Activated CD4-positive, alpha-beta T cell treated with anti-CD3 and anti-CD28 coated beads, Interleukin-2, amount 10 ng/mL, durations not matched to agents 24 days and 14 days (primary cell): ENCODE measurements around the gene TNFRSF4. TPM values are rescaled to one million over a fixed set of nuclear protein-coding genes. Genes with fewer than 3 reads are reported as not detected.

Experiments
- DNase-seq: peaks from one replicate; pipeline ENCODE4 v3.0.0; 2022
- H3K27ac Mint-ChIP-seq: one replicate; pipeline ENCODE4 v1.8.0; 2022; ENCODE audit warnings: mild to moderate bottlenecking, mixed read lengths
- H3K27me3 Mint-ChIP-seq: one replicate; pipeline ENCODE4 v1.8.0; 2022; ENCODE audit warnings: mixed read lengths
- H3K36me3 Mint-ChIP-seq: one replicate; pipeline ENCODE4 v1.8.0; 2022; ENCODE audit warnings: low read depth, mild to moderate bottlenecking, mixed read lengths
- H3K4me1 Mint-ChIP-seq: one replicate; pipeline ENCODE4 v1.8.0; 2021; ENCODE audit warnings: mixed read lengths
- H3K4me3 Mint-ChIP-seq: one replicate; pipeline ENCODE4 v1.8.0; 2022; ENCODE audit warnings: mild to moderate bottlenecking, moderate library complexity, mixed read lengths
- H3K9me3 Mint-ChIP-seq: one replicate; pipeline ENCODE4 v1.8.0; 2021; ENCODE audit warnings: mixed read lengths
- intact Hi-C: fragments of 100-400 bp; cut with micrococcal nuclease; formaldehyde crosslinking; loops from one replicate; pipeline ENCODE4 v1.15.1; 2023
- total RNA-seq: library from RNA; stranded (reverse); gene quantifications from 2 replicates; pipeline ENCODE4 v1.2.3, GENCODE V29; 2022

The TNFRSF4 gene
- total RNA-seq, 1 donor from 2014 or later: 702 TPM

DNA sequence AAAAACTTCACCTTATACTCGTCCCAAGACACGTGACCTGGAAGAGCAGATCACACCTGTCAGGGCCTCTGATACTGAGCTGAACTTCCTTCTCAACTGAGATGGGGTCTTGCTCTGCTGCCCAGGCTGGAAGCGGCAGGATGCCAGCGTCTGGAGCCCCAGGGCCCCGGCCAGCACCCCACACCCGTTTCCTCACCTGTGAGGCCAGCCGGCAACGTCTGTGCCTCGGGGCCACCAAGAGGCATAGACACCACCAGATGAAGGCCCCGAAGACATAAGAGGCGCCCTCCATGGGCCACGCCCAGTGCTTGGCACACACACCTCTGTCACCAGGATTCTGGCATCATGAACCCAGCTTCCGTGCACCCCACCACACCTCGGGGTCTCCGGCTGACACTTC, 9.4 kb upstream of the TNFRSF4 start:
- Mint-ChIP-seq H3K36me3 (peaks cover 60% of the 10 kb centered on the region), H3K9me3 (no peaks in the 10 kb centered on the region), H3K4me1 (peaks cover 13% of the 10 kb centered on the region), H3K27me3 (no peaks in the 10 kb centered on the region), H3K27ac (no peak overlapping the region), H3K4me3 (no peak overlapping the region)
- DNase-seq: no peak
- intact Hi-C loops: no loop called here

DNA sequence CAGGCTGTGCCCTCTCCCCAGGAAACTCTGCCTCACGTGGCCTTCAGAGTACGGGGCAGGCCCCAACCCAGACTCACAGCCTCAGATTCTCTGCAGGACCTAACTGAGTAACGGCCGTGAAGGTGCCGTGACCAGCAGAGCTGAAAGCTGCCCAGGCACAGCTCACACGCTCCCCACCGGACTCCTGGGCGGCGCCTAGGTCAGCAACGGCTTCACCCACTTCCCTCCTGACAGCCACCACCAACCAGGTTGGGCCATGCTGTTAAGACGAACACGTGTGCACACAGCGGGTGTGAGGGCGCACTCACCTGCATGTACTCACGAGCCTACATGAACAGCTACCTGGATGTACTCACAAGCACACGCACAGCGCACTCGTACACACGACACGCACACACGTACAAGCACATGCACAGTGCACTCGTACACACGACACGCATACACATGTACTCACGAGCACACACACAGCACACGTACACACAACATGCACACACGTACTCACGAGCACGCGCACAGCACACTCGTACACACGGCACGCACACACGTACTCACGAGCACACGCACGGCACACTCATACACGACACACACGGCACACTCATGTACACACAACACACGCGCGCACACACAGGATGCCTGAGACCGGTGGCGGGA, 8.7 kb upstream of the TNFRSF4 start:
- Mint-ChIP-seq H3K4me1 (peaks cover 18% of the 10 kb centered on the region), H3K9me3 (no peaks in the 10 kb centered on the region), H3K27me3 (no peaks in the 10 kb centered on the region), H3K27ac (peak overlapping the region; percentile 65), H3K36me3 (peaks cover 65% of the 10 kb centered on the region), H3K4me3 (no peak overlapping the region)
- intact Hi-C loops: no loop called here
- DNase-seq: no peak

DNA sequence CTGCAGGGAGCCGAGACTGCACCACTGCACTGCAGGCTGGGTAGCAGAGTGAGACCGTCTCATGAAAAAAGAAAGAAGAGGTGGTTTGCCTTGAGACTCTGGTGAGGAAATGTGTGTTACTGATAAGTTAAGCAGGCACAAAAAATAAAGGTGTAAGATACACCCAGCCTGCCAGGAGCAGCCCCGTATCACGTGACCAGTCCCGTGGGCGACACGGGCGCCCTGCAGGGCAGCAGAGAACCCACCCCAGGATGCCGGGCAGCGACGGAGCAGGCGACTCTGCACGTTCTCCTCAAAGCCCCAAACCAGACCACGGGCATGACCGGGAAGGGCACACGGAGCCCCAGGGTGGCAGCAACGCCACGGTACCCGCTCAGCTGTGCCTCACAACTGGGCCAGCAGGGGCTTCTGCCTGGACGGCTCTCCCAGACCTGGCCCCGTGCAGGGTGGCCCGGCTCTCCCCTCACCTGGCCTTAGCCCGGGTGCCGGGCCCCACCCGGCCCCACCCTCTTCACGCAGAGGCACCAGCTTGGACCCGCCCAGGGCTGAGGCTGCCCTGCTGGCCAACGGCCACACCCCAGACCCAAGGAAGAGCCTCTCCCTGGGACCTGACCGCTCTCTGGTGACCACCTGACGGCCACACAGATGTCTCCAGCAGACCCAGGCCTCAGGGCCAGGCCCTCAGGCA, 8.1 kb upstream of the TNFRSF4 start:
- no peak overlapping the region for H3K4me3 Mint-ChIP-seq
- no peak for DNase-seq
- intact Hi-C loops: no loop called here
- H3K9me3 Mint-ChIP-seq: no peaks in the 10 kb centered on the region
- no peak overlapping the region for H3K27ac Mint-ChIP-seq
- no peaks in the 10 kb centered on the region for H3K27me3 Mint-ChIP-seq
- peaks cover 67% of the 10 kb centered on the region for H3K36me3 Mint-ChIP-seq
- peaks cover 21% of the 10 kb centered on the region for H3K4me1 Mint-ChIP-seq

DNA sequence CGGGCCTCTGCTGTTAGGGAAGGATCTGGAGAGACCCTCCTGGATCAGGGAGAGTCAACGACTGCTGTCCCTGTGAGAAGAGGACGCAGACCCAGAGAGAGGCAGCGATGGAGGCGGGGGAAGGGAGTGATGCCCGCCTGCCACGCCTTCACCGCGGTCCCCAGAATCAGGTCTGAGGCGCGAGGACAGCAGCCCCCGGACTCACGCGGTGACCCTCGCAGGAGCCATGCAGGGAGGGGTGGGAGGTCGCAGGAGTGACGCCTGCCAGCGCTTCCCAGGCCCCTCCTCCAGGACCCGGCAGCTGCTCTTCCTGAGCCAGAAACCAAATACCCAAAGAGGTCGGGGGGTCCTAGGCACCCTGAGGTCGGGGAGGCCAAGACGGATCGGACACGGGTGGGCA, 6.2 kb upstream of the TNFRSF4 start:
- H3K9me3 Mint-ChIP-seq: no peaks in the 10 kb centered on the region
- H3K36me3 Mint-ChIP-seq: peaks cover 63% of the 10 kb centered on the region
- H3K27me3 Mint-ChIP-seq: no peaks in the 10 kb centered on the region
- no peak overlapping the region for H3K4me3 Mint-ChIP-seq
- no peak for DNase-seq
- peak overlapping the region; percentile 85 for H3K27ac Mint-ChIP-seq
- intact Hi-C loops: no loop called here
- H3K4me1 Mint-ChIP-seq: peaks cover 30% of the 10 kb centered on the region

DNA sequence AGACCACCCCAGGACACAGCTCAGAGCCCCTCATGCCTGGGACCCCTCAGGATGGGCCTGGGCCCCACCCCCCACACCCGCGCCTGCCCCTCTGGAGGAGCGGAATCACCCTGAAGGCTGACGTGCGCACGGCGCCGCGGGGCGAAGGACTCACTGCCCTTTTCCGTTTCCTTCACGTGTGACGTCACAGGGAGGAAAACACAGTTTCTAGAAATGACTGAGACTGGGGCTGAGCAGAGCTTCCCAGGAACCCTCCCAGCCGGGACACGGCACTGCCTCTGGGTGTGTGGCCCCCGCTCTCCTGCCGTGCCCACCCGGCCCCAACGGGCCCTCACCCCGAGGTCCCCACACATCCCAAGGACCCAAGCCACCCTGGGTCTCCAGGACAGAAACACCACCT, 5.4 kb upstream of the TNFRSF4 start:
- no peaks in the 10 kb centered on the region for H3K9me3 Mint-ChIP-seq
- DNase-seq: no peak
- peaks cover 65% of the 10 kb centered on the region for H3K36me3 Mint-ChIP-seq
- H3K4me3 Mint-ChIP-seq: peak overlapping the region; percentile 51
- H3K4me1 Mint-ChIP-seq: peaks cover 39% of the 10 kb centered on the region
- intact Hi-C loops: loop anchor here (10.0 kb wide), 1 partner anchor 205 kb away; the partner anchor contains the start of gene ISG15
- H3K27me3 Mint-ChIP-seq: no peaks in the 10 kb centered on the region
- H3K27ac Mint-ChIP-seq: peak overlapping the region; percentile 85

DNA sequence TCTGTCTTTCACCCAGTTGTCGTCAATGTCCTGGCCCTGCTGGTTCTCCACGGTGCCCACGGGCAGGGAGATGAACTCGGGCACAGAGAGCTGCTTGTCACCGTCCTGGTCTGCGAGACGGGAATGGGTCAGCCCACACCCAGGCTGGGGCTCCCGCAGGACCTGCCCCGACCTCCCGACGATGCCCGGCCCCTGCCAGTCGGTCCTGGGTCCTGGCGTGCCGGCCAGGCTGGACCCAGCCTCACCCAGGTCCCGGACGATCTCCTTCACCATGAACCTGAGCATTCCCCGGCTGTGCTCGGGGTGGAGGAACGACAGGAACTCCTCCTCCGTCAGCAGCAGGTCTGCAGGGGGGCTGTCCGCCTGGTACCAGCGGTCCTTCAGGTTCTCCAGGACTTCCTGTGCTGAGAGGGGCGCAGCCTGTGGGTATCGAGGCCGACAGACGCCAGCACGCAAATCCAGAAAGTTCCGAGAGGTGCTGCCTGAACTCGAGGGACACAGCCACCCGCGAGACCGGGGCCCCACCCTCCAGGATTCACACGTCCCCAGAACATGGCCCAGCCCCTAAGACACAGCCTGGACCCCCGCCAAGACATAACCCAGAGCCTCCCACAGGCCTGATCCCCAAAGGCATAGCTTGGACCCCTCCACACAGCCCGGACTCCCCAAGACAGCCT, 4.7 kb upstream of the TNFRSF4 start:
- H3K36me3 Mint-ChIP-seq: peaks cover 65% of the 10 kb centered on the region
- no peak for DNase-seq
- H3K27me3 Mint-ChIP-seq: no peaks in the 10 kb centered on the region
- intact Hi-C loops: loop anchor here (10.0 kb wide), 1 partner anchor 204 kb away; the partner anchor contains the start of gene ISG15
- H3K4me3 Mint-ChIP-seq: peak overlapping the region; percentile 47
- peak overlapping the region; percentile 88 for H3K27ac Mint-ChIP-seq
- peaks cover 41% of the 10 kb centered on the region for H3K4me1 Mint-ChIP-seq
- no peaks in the 10 kb centered on the region for H3K9me3 Mint-ChIP-seq

DNA sequence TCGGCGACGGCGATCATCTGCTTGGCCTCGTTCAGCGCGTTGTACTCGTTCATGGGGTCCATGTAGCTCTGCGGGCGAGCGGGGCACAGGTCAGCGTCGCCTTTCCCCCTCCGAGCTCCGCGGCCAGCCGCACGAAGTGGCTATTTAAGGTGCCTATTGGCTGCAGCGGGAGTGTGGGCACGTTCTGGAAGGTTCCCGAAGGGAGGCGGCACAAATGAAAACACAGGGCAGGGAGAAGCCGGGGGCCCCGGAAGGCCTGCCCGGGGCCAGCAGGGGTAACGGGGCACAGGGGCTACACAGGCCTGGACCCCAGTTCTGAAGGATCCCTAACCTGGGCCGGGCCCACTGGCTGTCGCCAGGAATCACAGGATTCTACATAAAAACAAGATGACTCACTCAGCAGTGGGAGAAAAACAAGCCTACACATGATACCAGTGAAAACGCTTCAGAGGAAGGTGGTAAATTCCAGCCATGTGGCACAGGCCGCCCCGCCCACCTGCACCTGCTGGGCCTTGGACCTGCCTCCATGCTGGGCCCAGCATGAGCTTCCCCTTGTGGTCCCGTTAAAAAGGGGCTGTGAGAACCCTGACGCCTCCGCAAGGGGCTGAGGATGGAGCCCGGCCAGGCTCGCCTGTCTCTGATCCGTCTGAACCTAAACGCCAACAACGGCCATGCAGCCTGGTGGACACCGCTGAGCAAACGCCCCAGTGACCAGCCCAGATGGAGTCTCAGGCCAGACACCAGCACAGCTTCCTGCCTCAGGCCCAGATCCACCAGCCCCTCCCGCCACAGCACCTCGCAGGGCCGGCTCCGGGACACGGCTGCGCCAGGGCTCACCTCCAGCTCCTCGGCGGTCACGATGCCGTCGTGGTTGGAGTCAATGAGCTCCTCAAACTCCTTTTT, 3.9 kb upstream of the TNFRSF4 start:
- Mint-ChIP-seq H3K27me3 (no peaks in the 10 kb centered on the region), H3K27ac (peak overlapping the region; percentile 88), H3K4me1 (peaks cover 38% of the 10 kb centered on the region), H3K36me3 (peaks cover 65% of the 10 kb centered on the region), H3K9me3 (no peaks in the 10 kb centered on the region), H3K4me3 (peak overlapping the region; percentile 47)
- no peak for DNase-seq
- intact Hi-C loops: loop anchor here (10.0 kb wide), 1 partner anchor 203 kb away; the partner anchor contains the start of gene ISG15

DNA sequence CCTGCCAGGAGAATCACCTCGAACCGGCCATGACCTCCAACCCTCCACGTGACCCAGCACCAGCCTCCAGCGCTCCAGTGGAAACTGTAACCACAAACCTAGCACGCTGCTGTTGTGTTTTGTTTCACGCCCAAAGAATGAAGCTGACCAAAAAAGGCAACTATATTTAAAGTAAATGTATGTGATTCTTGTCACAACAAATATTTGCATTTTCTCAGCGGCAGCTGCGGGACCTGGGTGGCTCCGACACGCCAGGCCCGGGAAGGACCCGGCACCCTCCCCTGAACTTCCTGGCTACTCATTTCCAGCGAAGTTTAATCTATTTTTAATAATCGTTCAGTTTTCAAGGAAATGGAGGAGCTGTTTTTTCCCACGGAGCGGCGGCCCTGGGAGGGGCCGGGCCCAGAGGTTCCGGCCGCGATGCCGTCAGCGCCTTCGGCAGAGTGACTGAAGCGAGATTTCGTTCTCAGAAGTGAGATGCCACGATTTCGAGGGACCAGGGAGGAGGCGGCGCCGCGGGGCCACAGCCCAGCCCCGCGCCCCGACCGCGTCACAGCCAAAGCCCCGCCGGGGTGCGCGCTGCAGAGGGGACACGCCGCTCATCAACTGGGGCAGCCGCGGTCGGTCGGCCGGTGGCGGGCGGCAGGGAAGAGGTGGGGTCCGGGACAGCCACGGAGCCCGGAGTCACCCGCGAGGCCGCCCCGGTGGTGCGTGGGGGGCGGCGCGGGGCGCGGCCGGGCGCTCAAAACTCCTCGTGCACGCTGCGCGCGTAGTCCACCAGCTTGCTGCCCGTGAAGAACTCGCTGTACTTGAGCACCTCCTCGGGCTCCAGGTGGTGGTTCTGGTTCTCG, 3.0 kb upstream of the TNFRSF4 start:
- no peaks in the 10 kb centered on the region for H3K9me3 Mint-ChIP-seq
- intact Hi-C loops: loop anchor here (10.0 kb wide), 1 partner anchor 202 kb away; the partner anchor contains the start of gene ISG15
- H3K4me3 Mint-ChIP-seq: peak overlapping the region; percentile 85
- peak overlapping the region; percentile 98 for H3K27ac Mint-ChIP-seq
- peaks cover 65% of the 10 kb centered on the region for H3K36me3 Mint-ChIP-seq
- no peaks in the 10 kb centered on the region for H3K27me3 Mint-ChIP-seq
- no peak for DNase-seq
- peaks cover 37% of the 10 kb centered on the region for H3K4me1 Mint-ChIP-seq

DNA sequence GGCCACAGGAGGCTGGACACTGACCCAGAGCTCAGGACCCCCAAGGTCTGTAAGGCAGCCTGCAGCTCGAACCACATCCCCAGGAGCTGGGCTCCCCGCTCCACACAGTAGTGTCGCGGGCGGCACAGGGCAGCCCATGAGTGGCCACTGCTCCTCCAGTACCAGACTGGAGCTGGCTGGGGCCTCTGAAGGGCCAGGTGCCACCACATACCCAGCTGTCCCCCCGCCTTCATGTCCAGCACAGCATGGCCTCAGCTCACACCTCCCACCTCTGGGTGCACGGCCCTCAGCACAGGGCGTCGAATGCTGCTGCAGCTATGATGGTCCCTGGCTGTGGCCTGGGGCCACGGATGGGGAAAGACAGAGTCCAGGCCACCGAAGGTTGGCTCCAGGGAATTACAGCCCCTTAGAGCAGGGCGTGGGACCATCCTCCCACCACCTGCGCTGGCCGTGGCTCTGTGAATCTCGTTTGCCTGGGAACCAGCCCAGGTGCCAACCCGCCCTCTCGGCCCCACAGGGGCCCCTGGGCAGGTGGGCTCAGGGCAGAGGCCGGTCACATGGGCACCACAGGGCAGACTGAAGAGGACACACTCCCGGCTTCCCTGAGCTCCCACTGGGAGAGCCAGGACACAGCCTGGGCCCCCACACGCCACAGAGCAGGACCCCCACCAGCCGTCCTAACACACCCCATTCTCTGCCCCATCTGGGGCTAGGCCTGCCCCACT, 2.1 kb upstream of the TNFRSF4 start:
- peak overlapping the region; percentile 85 for H3K4me3 Mint-ChIP-seq
- peaks cover 39% of the 10 kb centered on the region for H3K4me1 Mint-ChIP-seq
- no peak for DNase-seq
- intact Hi-C loops: loop anchor here (2.0 to 10.0 kb wide), 3 partner anchors 15 to 201 kb away; partner anchors contain the start of genes C1orf159 and ISG15
- peak overlapping the region; percentile 98 for H3K27ac Mint-ChIP-seq
- H3K27me3 Mint-ChIP-seq: no peaks in the 10 kb centered on the region
- H3K9me3 Mint-ChIP-seq: no peaks in the 10 kb centered on the region
- H3K36me3 Mint-ChIP-seq: peaks cover 63% of the 10 kb centered on the region

DNA sequence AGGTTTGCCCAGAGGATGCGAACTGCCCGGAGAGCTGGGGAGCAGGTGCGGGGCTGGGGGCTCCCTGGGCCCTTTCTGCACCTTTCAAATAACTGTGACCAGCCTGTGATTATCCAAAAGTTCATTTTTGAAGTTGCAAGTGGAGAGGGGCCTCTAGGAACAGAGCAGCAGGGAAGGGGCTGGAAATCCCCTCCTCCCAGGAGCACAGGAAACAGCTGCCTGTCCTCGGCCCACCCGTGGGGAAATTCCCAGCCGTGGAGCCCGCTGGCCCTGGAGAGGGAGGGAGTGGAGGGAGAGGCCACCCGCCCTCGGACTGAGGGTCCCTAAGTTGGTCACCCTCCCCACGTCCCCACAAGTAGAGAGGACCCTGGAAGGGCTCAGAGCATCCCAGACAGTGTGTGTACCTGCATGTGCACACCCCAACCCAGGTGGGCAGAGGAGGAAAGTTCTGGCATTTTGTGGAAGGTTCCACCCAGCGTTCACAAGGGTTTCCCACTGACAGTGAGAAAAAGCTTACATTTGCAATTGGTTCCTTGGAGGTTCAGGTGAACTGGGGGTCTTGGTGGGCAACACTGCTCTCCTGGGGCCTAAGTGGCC, 1.2 kb upstream of the TNFRSF4 start:
- intact Hi-C loops: loop anchor here (2.0 to 10.0 kb wide), 3 partner anchors 16 to 200 kb away; partner anchors contain the start of genes C1orf159 and ISG15
- Mint-ChIP-seq H3K27me3 (no peaks in the 10 kb centered on the region), H3K4me3 (peak overlapping the region; percentile 81), H3K9me3 (no peaks in the 10 kb centered on the region), H3K4me1 (peaks cover 44% of the 10 kb centered on the region), H3K36me3 (peaks cover 63% of the 10 kb centered on the region), H3K27ac (peak overlapping the region; percentile 88)
- no peak for DNase-seq

DNA sequence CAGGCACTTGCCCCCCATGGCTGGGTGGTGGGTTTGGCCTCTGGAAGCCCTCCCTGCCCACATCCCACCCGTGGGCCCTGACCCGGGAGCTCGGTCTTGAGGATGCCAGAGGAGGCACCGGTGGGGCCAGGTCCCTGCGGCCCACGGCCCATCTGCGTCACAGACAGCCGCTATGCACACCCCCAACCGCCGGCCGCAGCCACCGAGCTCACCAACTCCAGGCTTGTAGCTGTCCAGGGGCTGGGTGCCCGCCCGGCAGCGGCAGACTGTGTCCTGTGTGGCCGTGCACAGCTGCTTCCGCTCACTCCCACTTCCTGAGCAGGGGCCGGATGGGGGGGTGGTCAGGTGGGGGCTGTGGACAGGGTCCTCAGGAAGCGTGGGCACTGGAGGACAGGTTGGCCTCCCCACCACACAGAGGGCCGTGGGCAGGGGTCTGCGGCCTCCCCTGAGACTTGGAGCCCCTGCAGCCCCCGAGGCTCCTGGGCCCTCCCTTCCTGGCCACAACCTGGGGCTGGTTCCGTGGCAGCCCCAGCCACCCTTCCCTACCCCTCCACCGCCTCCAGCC, 1.1 kb downstream of the TNFRSF4 start:
- H3K27ac Mint-ChIP-seq: peak overlapping the region; percentile 84
- peak overlapping the region; percentile 81 for H3K4me3 Mint-ChIP-seq
- no peaks in the 10 kb centered on the region for H3K9me3 Mint-ChIP-seq
- H3K27me3 Mint-ChIP-seq: no peaks in the 10 kb centered on the region
- DNase-seq: peak; percentile 87
- peaks cover 54% of the 10 kb centered on the region for H3K4me1 Mint-ChIP-seq
- intact Hi-C loops: loop anchor here (10.0 kb wide), 1 partner anchor 198 kb away; the partner anchor contains the start of gene ISG15
- H3K36me3 Mint-ChIP-seq: peaks cover 60% of the 10 kb centered on the region
